DND-41 (cell line): Measurements from ENCODE around the gene ENOPH1.

Experiments
- EZH2 ChIP-seq: IDR thresholded peaks from 3 replicates; pipeline ENCODE4 v1.6.1; 2012; ENCODE audit warnings: borderline replicate concordance, low read depth, mild to moderate bottlenecking, moderate library complexity, low read length, inconsistent platforms; ENCODE audit not compliant: severe bottlenecking
- TF ChIP-seq, protein P1 (sequence below): IDR thresholded peaks from 2 replicates; pipeline ENCODE4 v1.5.1; 2012; ENCODE audit warnings: borderline replicate concordance, low read length, moderate library complexity, mild to moderate bottlenecking; ENCODE audit not compliant: poor library complexity, severe bottlenecking; ENCODE audit errors: extremely low read depth

- TF ChIP-seq, protein P1, sequence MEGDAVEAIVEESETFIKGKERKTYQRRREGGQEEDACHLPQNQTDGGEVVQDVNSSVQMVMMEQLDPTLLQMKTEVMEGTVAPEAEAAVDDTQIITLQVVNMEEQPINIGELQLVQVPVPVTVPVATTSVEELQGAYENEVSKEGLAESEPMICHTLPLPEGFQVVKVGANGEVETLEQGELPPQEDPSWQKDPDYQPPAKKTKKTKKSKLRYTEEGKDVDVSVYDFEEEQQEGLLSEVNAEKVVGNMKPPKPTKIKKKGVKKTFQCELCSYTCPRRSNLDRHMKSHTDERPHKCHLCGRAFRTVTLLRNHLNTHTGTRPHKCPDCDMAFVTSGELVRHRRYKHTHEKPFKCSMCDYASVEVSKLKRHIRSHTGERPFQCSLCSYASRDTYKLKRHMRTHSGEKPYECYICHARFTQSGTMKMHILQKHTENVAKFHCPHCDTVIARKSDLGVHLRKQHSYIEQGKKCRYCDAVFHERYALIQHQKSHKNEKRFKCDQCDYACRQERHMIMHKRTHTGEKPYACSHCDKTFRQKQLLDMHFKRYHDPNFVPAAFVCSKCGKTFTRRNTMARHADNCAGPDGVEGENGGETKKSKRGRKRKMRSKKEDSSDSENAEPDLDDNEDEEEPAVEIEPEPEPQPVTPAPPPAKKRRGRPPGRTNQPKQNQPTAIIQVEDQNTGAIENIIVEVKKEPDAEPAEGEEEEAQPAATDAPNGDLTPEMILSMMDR: no peak
- TF ChIP-seq EZH2: no peak
Observed at GRCh38 chr4:82415922-82416365, 14.4 kb upstream of the ENOPH1 start.
